ENCODE results near the gene UGDH.

DNA sequence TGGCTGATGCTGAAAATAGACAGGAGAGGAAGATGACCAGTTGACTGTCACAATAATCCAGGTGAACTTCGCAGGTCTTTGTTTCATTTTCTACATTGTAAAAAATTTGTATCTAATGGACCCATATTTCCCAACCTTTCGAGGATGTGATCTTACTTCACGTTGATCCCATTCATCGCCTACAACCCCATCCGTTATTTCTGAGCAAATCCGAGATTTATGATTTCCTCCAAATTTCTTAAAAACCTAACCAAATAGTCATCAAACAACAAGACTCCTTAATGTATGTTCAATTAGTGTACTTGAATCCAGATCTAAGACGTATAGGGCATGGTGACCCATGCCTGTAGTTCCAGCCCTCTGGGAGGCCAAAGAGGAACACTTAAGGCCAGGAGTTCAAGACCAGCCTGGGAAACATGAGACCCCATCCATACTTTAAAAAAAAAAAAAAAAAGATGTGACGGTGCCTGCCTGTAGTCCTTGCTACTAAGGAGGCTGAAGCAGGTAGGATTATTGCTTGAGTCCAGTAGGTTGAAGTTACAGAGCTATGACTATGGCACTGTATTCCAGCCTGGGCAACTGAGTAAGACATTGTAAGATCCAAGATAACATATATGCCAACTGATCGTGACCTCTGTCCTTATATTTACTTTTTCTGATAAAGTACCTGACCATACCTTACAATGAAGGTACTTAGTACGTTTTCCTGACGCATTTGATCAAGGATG lies 74.2 kb downstream of the UGDH start:
- TF ChIP-seq, protein P1, sequence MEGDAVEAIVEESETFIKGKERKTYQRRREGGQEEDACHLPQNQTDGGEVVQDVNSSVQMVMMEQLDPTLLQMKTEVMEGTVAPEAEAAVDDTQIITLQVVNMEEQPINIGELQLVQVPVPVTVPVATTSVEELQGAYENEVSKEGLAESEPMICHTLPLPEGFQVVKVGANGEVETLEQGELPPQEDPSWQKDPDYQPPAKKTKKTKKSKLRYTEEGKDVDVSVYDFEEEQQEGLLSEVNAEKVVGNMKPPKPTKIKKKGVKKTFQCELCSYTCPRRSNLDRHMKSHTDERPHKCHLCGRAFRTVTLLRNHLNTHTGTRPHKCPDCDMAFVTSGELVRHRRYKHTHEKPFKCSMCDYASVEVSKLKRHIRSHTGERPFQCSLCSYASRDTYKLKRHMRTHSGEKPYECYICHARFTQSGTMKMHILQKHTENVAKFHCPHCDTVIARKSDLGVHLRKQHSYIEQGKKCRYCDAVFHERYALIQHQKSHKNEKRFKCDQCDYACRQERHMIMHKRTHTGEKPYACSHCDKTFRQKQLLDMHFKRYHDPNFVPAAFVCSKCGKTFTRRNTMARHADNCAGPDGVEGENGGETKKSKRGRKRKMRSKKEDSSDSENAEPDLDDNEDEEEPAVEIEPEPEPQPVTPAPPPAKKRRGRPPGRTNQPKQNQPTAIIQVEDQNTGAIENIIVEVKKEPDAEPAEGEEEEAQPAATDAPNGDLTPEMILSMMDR (IDR thresholded peaks at IDR 0.05): no peak
- peak in 1 of 4 donors; percentile 5 for TF ChIP-seq POLR2AphosphoS5 (IDR thresholded peaks at IDR 0.05)
